K562 (cell line): ENCODE data around the gene DTNB.

Source experiments
- RAD21 ChIP-seq, 2 experiments: fragments of 250-450 bp in 1 of 2; fragments of 450-650 bp in 1 of 2; sonication (Bioruptor Pico) in 1 of 2; formaldehyde crosslinking in 1 of 2; IDR thresholded peaks in 1 of 2; conservative IDR thresholded peaks in 1 of 2; 2 replicates each; pipeline versions ENCODE4 v1.4.0 to v1.8.0; 2020 to 2022; ENCODE audit warnings: mild to moderate bottlenecking in 2 of 2, moderate library complexity in 1 of 2
- SMARCC2 ChIP-seq: fragments of 450-650 bp; IDR thresholded peaks from 2 replicates; pipeline ENCODE4 v1.6.1; 2017; ENCODE audit warnings: antibody characterized with exemption, moderate library complexity, mild to moderate bottlenecking, low read depth
- ZNF274 ChIP-seq: IDR thresholded peaks from 2 replicates; pipeline ENCODE4 v1.6.1; 2011; ENCODE audit warnings: low read depth, mild to moderate bottlenecking, low read length, moderate library complexity, borderline replicate concordance
- TF ChIP-seq, protein P1 (sequence below), 3 experiments: IDR thresholded peaks in 2 of 3; conservative IDR thresholded peaks in 1 of 3; 2 replicates each; pipeline ENCODE4 v1.5.1; 2011 to 2012; ENCODE audit warnings: low read length in 3 of 3, mild to moderate bottlenecking in 3 of 3, control low read depth in 2 of 3, improper control_type of control experiment in 1 of 3, inconsistent platforms in 1 of 3, low read depth in 1 of 3, mixed read lengths in 1 of 3, moderate library complexity in 1 of 3; ENCODE audit not compliant: insufficient read depth in 2 of 3
- TF ChIP-seq, protein P2 (sequence below): fragments of 450-650 bp; formaldehyde crosslinking; IDR thresholded peaks from 2 replicates; pipeline ENCODE4 v1.4.0; 2020; ENCODE audit warnings: mild to moderate bottlenecking, mixed read lengths

- TF ChIP-seq SMARCC2: no peak
- no peak for TF ChIP-seq RAD21 (CRISPR knock-in tag; conservative IDR thresholded peaks at IDR 0.05 in 1 of 2, IDR thresholded peaks at IDR 0.05 in 1 of 2)
- TF ChIP-seq, protein P1, sequence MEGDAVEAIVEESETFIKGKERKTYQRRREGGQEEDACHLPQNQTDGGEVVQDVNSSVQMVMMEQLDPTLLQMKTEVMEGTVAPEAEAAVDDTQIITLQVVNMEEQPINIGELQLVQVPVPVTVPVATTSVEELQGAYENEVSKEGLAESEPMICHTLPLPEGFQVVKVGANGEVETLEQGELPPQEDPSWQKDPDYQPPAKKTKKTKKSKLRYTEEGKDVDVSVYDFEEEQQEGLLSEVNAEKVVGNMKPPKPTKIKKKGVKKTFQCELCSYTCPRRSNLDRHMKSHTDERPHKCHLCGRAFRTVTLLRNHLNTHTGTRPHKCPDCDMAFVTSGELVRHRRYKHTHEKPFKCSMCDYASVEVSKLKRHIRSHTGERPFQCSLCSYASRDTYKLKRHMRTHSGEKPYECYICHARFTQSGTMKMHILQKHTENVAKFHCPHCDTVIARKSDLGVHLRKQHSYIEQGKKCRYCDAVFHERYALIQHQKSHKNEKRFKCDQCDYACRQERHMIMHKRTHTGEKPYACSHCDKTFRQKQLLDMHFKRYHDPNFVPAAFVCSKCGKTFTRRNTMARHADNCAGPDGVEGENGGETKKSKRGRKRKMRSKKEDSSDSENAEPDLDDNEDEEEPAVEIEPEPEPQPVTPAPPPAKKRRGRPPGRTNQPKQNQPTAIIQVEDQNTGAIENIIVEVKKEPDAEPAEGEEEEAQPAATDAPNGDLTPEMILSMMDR (IDR thresholded peaks at IDR 0.05 in 2 of 3, conservative IDR thresholded peaks at IDR 0.05 in 1 of 3; ENCODE audit: insufficient read depth in 2 of 3, low read depth in 1 of 3, low read length in 3 of 3): no peak
- TF ChIP-seq ZNF274: no peak
- TF ChIP-seq, protein P2, sequence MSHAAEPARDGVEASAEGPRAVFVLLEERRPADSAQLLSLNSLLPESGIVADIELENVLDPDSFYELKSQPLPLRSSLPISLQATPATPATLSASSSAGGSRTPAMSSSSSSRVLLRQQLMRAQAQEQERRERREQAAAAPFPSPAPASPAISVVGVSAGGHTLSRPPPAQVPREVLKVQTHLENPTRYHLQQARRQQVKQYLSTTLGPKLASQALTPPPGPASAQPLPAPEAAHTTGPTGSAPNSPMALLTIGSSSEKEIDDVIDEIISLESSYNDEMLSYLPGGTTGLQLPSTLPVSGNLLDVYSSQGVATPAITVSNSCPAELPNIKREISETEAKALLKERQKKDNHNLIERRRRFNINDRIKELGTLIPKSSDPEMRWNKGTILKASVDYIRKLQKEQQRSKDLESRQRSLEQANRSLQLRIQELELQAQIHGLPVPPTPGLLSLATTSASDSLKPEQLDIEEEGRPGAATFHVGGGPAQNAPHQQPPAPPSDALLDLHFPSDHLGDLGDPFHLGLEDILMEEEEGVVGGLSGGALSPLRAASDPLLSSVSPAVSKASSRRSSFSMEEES (CRISPR knock-in tag): no peak
These were observed 34.2 kb downstream of the DTNB start for GRCh38 chr2:25639131-25639530.
